Endothelial cell of umbilical vein (primary cell): ENCODE data around the gene DPP9. TPM values are rescaled to one million over a fixed set of nuclear protein-coding genes. Genes with fewer than 3 reads are reported as not detected.

Experiments used
- BruUV-seq: library from RNA; stranded (reverse); fragments of 400-500 nt; replicated peaks from 2 replicates; lab custom pipeline; 2021; lab: Mats Ljungman, UMichigan
- CTCF ChIA-PET: fragments of 300-600, 350-600 bp; sonication (Branson Sonifier 250); formaldehyde crosslinking; loops from one replicate; lab custom pipeline; 2021; ENCODE audit warnings: antibody characterized with exemption, inconsistent platforms; lab: Charles Lee
- POLR2A ChIA-PET: fragments of 300-600, 350-600 bp; sonication (Branson Sonifier 250); formaldehyde crosslinking; loops from one replicate; lab custom pipeline; 2021; ENCODE audit warnings: antibody characterized with exemption, inconsistent platforms; lab: Charles Lee
- DNase-seq: peaks from one replicate; pipeline ENCODE4 v3.0.0-alpha.2; 2011; ENCODE audit warnings: low read depth, low spot score
- FAIRE-seq: peaks from 2 replicates; lab custom pipeline; 2011; peaks lifted over from hg19 to GRCh38; lab: Jason Lieb, UNC
- H2AFZ ChIP-seq: 2 replicates; pipeline ENCODE4 v1.6.0; 2012; ENCODE audit warnings: low read depth, low read length, control low read depth, inconsistent platforms
- H3K27ac ChIP-seq: 2 replicates; pipeline ENCODE4 v1.5.1; 2011; ENCODE audit warnings: low read depth, mild to moderate bottlenecking, control low read depth, low read length, moderate library complexity; ENCODE audit not compliant: insufficient read depth
- H3K27me3 ChIP-seq, 2 experiments: 2 replicates each; pipeline versions ENCODE4 v1.6.0 to v1.6.1; 2011; ENCODE audit warnings: low read length in 2 of 2, mixed read lengths in 1 of 2; ENCODE audit not compliant: control insufficient read depth in 2 of 2, insufficient read depth in 2 of 2
- H3K36me3 ChIP-seq, 2 experiments: 2 replicates in 1 of 2; 3 replicates in 1 of 2; pipeline ENCODE4 v1.5.1; 2011; ENCODE audit warnings: low read length in 2 of 2, mild to moderate bottlenecking in 1 of 2, moderate library complexity in 1 of 2; ENCODE audit not compliant: control insufficient read depth in 2 of 2, insufficient read depth in 2 of 2; ENCODE audit errors: extremely low read depth in 1 of 2
- H3K4me1 ChIP-seq: 3 replicates; pipeline ENCODE4 v1.5.1; 2011; ENCODE audit warnings: mild to moderate bottlenecking, low read length; ENCODE audit not compliant: control insufficient read depth, insufficient read depth; ENCODE audit errors: extremely low read depth
- H3K4me2 ChIP-seq: 2 replicates; pipeline ENCODE4 v1.6.1; 2011; ENCODE audit warnings: low read length, control low read depth, mixed read lengths; ENCODE audit not compliant: insufficient read depth
- H3K4me3 ChIP-seq, 3 experiments: fragments of 200-600 bp in 1 of 3; sonication (generic), shearing (Covaris generic) in 1 of 3; replicated peaks in 1 of 3; 2 replicates each; pipeline ENCODE4 v1.5.1; 2011 to 2016; ENCODE audit warnings: control low read depth in 3 of 3, low read length in 3 of 3, mild to moderate bottlenecking in 2 of 3, inconsistent platforms in 1 of 3, low read depth in 1 of 3, moderate library complexity in 1 of 3; ENCODE audit not compliant: insufficient read depth in 1 of 3
- H3K79me2 ChIP-seq: 2 replicates; pipeline ENCODE4 v1.6.0; 2012; ENCODE audit warnings: low read length, inconsistent platforms; ENCODE audit not compliant: control insufficient read depth, insufficient read depth
- H3K9ac ChIP-seq: replicated peaks from 2 replicates; pipeline ENCODE3; 2011; ENCODE audit warnings: low read length, control low read depth; ENCODE audit not compliant: insufficient read depth; ENCODE audit errors: extremely low read depth
- H3K9me1 ChIP-seq: replicated peaks from 3 replicates; pipeline ENCODE4 v1.6.0; 2011; ENCODE audit warnings: mild to moderate bottlenecking, low read length; ENCODE audit not compliant: control insufficient read depth, insufficient read depth; ENCODE audit errors: extremely low read depth
- H3K9me3 ChIP-seq: replicated peaks from 2 replicates; pipeline ENCODE4 v1.5.1; 2012; ENCODE audit warnings: low read length, inconsistent platforms; ENCODE audit not compliant: control insufficient read depth, insufficient read depth
- H4K20me1 ChIP-seq: replicated peaks from 2 replicates; pipeline ENCODE3; 2011; ENCODE audit warnings: mild to moderate bottlenecking, low read length; ENCODE audit not compliant: control insufficient read depth, insufficient read depth; ENCODE audit errors: extremely low read depth
- EZH2 ChIP-seq: IDR thresholded peaks from 2 replicates; pipeline ENCODE4 v1.6.1; 2012; ENCODE audit warnings: borderline replicate concordance, low read depth, mild to moderate bottlenecking, moderate library complexity, low read length, inconsistent platforms; ENCODE audit not compliant: severe bottlenecking
- FOS ChIP-seq: IDR thresholded peaks from 2 replicates; pipeline ENCODE4 v1.6.1; 2011; ENCODE audit warnings: mild to moderate bottlenecking, low read length, moderate library complexity, borderline replicate concordance; ENCODE audit not compliant: insufficient read depth
- GATA2 ChIP-seq: IDR thresholded peaks from 2 replicates; pipeline ENCODE4 v1.7.0; 2011; ENCODE audit warnings: low read depth, mild to moderate bottlenecking, moderate library complexity, mixed read lengths, low read length; ENCODE audit not compliant: insufficient read length, insufficient read depth
- JUN ChIP-seq: IDR thresholded peaks from 2 replicates; pipeline ENCODE4 v1.6.1; 2011; ENCODE audit warnings: borderline replicate concordance, low read depth; ENCODE audit not compliant: insufficient read length, insufficient read depth
- MAX ChIP-seq: IDR thresholded peaks from 2 replicates; pipeline ENCODE4 v1.6.1; 2011; ENCODE audit not compliant: insufficient read depth, insufficient read length
- MYC ChIP-seq: IDR thresholded peaks from one replicate; pipeline ENCODE4 v1.6.1; 2011; ENCODE audit warnings: mild to moderate bottlenecking, low read depth, low read length
- POLR2A ChIP-seq: IDR thresholded peaks from 2 replicates; pipeline ENCODE4 v1.6.1; 2012; ENCODE audit warnings: low read depth, mild to moderate bottlenecking, control low read depth, low read length
- POLR2AphosphoS5 ChIP-seq: IDR thresholded peaks from 2 replicates; pipeline ENCODE4 v1.6.1; 2012; ENCODE audit warnings: low read depth, mild to moderate bottlenecking, control low read depth, low read length, moderate library complexity; ENCODE audit not compliant: insufficient read depth
- dilution Hi-C: fragments of 300-500 bp; cut with MboI; formaldehyde crosslinking; loops from one replicate; pipeline ENCODE4 v1.15.0; 2019; ENCODE audit warnings: low sequenced_read_pairs; ENCODE audit not compliant: extremely low pct_ligation_motif_present
- intact Hi-C: fragments of 100-400 bp; cut with micrococcal nuclease; formaldehyde crosslinking; loops from one replicate; pipeline ENCODE4 v1.10.0; 2022
- polyA plus RNA-seq, 4 experiments: library from polyadenylated mRNA; depleted of rRNA in 3 of 4; stranded (reverse) in 3 of 4; unstranded in 1 of 4; fragments of >200 nt; gene quantifications; 2 replicates each; pipeline versions ENCODE4 v1.2.1 to v1.2.3, GENCODE V29; 2011 to 2012; ENCODE audit warnings: missing spikeins in 1 of 4
- total RNA-seq: library from RNA; stranded (reverse); gene quantifications from 2 replicates; pipeline ENCODE4 v1.2.3, GENCODE V29; 2021
- TF ChIP-seq, protein P1 (sequence below), 2 donors: IDR thresholded peaks; 1 replicate in 1 of 2; 2 replicates in 1 of 2; pipeline ENCODE4 v1.5.1; 2011; ENCODE audit warnings: low read length in 2 of 2, mild to moderate bottlenecking in 2 of 2, moderate library complexity in 2 of 2, control low read depth in 1 of 2, inconsistent platforms in 1 of 2, low read depth in 1 of 2; ENCODE audit not compliant: insufficient read depth in 1 of 2; ENCODE audit errors: extremely low read depth in 1 of 2

DPP9 gene
- total and polyA plus RNA-seq, 2 donors (not counting 3 experiments of a cell fraction or from before 2014, with no cell fraction given), result 31.5 to 98.0 TPM

DNA sequence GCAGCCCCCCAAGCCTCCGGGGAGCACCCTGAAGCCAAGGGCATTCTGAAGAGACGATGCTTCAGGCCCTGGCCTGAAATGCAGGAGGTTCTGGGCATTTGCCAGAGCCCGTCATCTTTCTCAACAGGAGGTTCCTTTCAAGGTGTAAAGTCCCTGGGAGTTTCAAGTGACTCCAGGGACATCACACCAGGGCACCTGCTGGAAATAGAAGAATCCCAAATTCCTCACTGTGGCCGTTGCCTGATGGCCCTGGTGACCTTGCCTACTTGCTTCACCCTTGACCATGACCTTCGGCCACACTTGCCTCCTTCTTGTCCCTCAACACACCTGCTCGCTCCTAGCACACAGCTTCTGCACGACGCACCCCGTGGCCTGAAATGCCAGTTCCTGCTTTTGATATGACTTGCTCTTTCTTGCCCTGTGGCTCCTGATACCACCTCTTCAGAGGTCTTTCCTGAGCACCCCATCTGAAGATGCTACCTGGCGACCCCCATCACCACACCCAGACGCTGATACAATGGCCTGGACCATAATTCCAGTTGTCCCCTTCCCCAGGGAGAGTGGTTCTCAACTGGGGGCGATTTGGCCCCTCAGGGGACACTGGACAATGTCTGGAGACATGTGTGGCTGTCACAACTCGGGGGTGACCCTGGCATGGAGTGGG, 3.5 kb downstream of the DPP9 start:
- Histone ChIP-seq H3K27me3 (no peaks in the 10 kb centered on the region), H3K9me1 (no peaks in the 10 kb centered on the region), H3K9me3 (no peaks in the 10 kb centered on the region), H3K27ac (no peak overlapping the region), H2AFZ (no peak overlapping the region), H3K4me3 (no peak overlapping the region), H3K9ac (no peak overlapping the region), H3K4me1 (peaks cover 37% of the 10 kb centered on the region), H4K20me1 (no peaks in the 10 kb centered on the region), H3K79me2 (peaks cover 48% of the 10 kb centered on the region), H3K36me3 (peaks cover 7 to 29% of the 10 kb centered on the region in 2 experiments), H3K4me2 (no peak overlapping the region)
- TF ChIP-seq POLR2A, result no peak
- ChIA-PET CTCF (no interaction called here), POLR2A (no interaction called here)
- no peak for DNase-seq
- no peak for FAIRE-seq
- dilution Hi-C loops (no loop called here), intact Hi-C loops (loop anchor here (5.0 kb wide), 4 partner anchors 143 to 247 kb away; partner anchors contain the start of genes KDM4B, PLIN3 and SEMA6B)
- no TSS peak for BruUV-seq

GRCh38 chr19:4719499-4719866, 4.2 kb downstream of the DPP9 start:
- intact Hi-C loops, result no loop called here
- H3K4me3 ChIP-seq, result no peak overlapping the region
- no peak overlapping the region for H3K4me2 ChIP-seq
- H3K79me2 ChIP-seq, result peaks cover 49% of the 10 kb centered on the region
- no peak for DNase-seq
- dilution Hi-C loops, result no loop called here
- H3K27ac ChIP-seq, result no peak overlapping the region
- BruUV-seq, result no TSS peak
- ChIA-PET POLR2A (no interaction called here), CTCF (no interaction called here)
- peaks cover 37% of the 10 kb centered on the region for H3K4me1 ChIP-seq
- TF ChIP-seq EZH2 (no peak), MAX (no peak), JUN (no peak), MYC (no peak), POLR2A (no peak), POLR2AphosphoS5 (no peak), FOS (no peak), GATA2 (no peak)
- TF ChIP-seq, protein P1, sequence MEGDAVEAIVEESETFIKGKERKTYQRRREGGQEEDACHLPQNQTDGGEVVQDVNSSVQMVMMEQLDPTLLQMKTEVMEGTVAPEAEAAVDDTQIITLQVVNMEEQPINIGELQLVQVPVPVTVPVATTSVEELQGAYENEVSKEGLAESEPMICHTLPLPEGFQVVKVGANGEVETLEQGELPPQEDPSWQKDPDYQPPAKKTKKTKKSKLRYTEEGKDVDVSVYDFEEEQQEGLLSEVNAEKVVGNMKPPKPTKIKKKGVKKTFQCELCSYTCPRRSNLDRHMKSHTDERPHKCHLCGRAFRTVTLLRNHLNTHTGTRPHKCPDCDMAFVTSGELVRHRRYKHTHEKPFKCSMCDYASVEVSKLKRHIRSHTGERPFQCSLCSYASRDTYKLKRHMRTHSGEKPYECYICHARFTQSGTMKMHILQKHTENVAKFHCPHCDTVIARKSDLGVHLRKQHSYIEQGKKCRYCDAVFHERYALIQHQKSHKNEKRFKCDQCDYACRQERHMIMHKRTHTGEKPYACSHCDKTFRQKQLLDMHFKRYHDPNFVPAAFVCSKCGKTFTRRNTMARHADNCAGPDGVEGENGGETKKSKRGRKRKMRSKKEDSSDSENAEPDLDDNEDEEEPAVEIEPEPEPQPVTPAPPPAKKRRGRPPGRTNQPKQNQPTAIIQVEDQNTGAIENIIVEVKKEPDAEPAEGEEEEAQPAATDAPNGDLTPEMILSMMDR (IDR thresholded peaks at IDR 0.05; ENCODE audit: extremely low read depth in 1 of 2, insufficient read depth in 1 of 2, low read depth in 1 of 2, low read length in 2 of 2), result no peak
- no peaks in the 10 kb centered on the region for H4K20me1 ChIP-seq
- no peak for FAIRE-seq
- H3K27me3 ChIP-seq, result no peaks in the 10 kb centered on the region
- H2AFZ ChIP-seq, result no peak overlapping the region
- H3K36me3 ChIP-seq, result peaks cover 8 to 32% of the 10 kb centered on the region in 2 experiments
- H3K9me1 ChIP-seq, result no peaks in the 10 kb centered on the region
- H3K9me3 ChIP-seq, result no peaks in the 10 kb centered on the region
- H3K9ac ChIP-seq, result no peak overlapping the region
